Measurements from ENCODE around the gene TBX10.
"Not testable (repeated sequence)": the region's sequence is repeated elsewhere in the genome, so short reads cannot be mapped to it uniquely, and the experiment has no call there.

TBX10 gene

DNA sequence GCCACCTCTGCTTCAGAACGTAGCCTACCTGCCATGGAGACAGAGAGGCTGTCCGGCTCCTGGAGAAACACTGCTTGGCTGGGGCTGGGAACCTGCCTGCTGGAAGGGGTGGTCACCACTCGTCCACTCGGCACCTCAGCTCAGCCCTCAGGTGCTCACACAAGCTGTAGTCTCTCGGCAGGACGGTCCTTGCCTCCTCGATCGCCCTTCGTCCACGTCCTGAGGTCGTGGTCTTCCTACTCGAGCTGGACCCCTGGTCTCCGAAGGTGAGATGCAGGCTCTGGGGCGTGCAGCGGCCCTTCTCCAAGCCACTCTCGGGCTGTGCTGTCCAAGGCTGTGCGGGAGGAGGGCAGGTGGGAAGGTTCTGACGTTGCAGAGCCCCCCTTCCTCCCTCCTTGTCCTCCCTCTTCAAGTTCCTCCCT, at the start of gene TBX10:
Gene TBX10 (minus strand): TSS at position 326 of the 422 bp plus-strand sequence. CDS start 291 bp downstream, at position 35.
- no peaks in the 10 kb centered on the region for H3K4me1 ChIP-seq (ENCODE audit: insufficient read depth, low read length)
- TF ChIP-seq, protein P1, sequence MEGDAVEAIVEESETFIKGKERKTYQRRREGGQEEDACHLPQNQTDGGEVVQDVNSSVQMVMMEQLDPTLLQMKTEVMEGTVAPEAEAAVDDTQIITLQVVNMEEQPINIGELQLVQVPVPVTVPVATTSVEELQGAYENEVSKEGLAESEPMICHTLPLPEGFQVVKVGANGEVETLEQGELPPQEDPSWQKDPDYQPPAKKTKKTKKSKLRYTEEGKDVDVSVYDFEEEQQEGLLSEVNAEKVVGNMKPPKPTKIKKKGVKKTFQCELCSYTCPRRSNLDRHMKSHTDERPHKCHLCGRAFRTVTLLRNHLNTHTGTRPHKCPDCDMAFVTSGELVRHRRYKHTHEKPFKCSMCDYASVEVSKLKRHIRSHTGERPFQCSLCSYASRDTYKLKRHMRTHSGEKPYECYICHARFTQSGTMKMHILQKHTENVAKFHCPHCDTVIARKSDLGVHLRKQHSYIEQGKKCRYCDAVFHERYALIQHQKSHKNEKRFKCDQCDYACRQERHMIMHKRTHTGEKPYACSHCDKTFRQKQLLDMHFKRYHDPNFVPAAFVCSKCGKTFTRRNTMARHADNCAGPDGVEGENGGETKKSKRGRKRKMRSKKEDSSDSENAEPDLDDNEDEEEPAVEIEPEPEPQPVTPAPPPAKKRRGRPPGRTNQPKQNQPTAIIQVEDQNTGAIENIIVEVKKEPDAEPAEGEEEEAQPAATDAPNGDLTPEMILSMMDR (IDR thresholded peaks at IDR 0.05; ENCODE audit: borderline replicate concordance, extremely low read depth, low read length, poor library complexity, severe bottlenecking), result no peak
- TF ChIP-seq EZH2 (IDR thresholded peaks at IDR 0.05; ENCODE audit: borderline replicate concordance, low read depth, low read length, severe bottlenecking), result no peak

DNA sequence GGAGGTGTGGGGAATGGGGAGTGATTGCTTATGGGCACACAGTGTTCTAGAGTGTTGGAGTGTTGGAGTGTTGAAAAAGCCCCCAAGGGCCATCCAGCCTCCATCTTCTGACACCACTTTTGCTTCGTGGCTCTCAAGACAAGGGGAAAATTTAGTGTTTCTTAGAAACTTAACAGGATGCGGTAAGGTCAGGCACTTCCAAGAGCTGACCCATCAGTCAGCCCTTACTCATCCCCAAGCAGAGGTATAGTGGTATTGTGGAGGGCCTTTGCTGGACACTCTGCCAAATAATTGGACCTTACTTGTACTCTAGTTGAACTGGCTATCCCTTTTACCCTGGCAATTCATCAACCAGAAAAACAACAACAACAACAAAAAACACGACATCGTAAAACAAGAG, 49.6 kb upstream of the TBX10 start:
- ATAC-seq (ENCODE audit: insufficient read depth, low read depth) (no peak), DNase-seq (no peak)
- TF ChIP-seq, protein P1 (IDR thresholded peaks at IDR 0.05; ENCODE audit: borderline replicate concordance, extremely low read depth, low read length, poor library complexity, severe bottlenecking), result no peak
- TF ChIP-seq EZH2 (IDR thresholded peaks at IDR 0.05; ENCODE audit: borderline replicate concordance, low read depth, low read length, severe bottlenecking), result no peak

More for the DNA sequence above, at the start of gene TBX10:
- ATAC-seq (ENCODE audit: insufficient read depth, low read depth) (no peak), DNase-seq (no peak)
- H3K9me3 ChIP-seq (ENCODE audit: insufficient read depth, low read length, severe bottlenecking), result no peaks in the 10 kb centered on the region
- H3K79me2 ChIP-seq (ENCODE audit: insufficient read depth, low read length), result no peaks in the 10 kb centered on the region
- H3K27ac ChIP-seq (ENCODE audit: low read length), result no peak within 1 kb of the TSS
- H3K4me3 ChIP-seq (ENCODE audit: low read depth in 1 of 2, low read length in 2 of 2), result no peak within 1 kb of the TSS
- no peak within 1 kb of the TSS for H3K4me2 ChIP-seq (ENCODE audit: insufficient read depth, low read length)
- no peaks in the 10 kb centered on the region for H4K20me1 ChIP-seq (ENCODE audit: insufficient read depth, low read length)
- H3K27me3 ChIP-seq (ENCODE audit: insufficient read depth, low read length, poor library complexity), result no peaks in the 10 kb centered on the region
- no peaks in the 10 kb centered on the region for H3K36me3 ChIP-seq (ENCODE audit: insufficient read depth, low read length)
- H3K9ac ChIP-seq (ENCODE audit: low read depth, low read length), result no peak within 1 kb of the TSS
- H2AFZ ChIP-seq (ENCODE audit: low read depth, low read length), result no peak within 1 kb of the TSS

GRCh38 chr11:67687986-67688385, 48.4 kb upstream of the TBX10 start:
- Histone ChIP-seq H3K9me3 (ENCODE audit: insufficient read depth, low read length, severe bottlenecking) (peaks cover 2% of the 10 kb centered on the region), H3K79me2 (ENCODE audit: insufficient read depth, low read length) (no peaks in the 10 kb centered on the region), H3K4me1 (ENCODE audit: insufficient read depth, low read length) (peaks cover 69% of the 10 kb centered on the region), H3K36me3 (ENCODE audit: insufficient read depth, low read length) (no peaks in the 10 kb centered on the region), H4K20me1 (ENCODE audit: insufficient read depth, low read length) (no peaks in the 10 kb centered on the region), H2AFZ (ENCODE audit: low read depth, low read length) (peak overlapping the region; percentile 46; the same call in 1 of the 2 replicates), H3K9ac (ENCODE audit: low read depth, low read length) (peak overlapping the region; percentile 43; the same call in 1 of the 2 replicates), H3K27ac (ENCODE audit: low read length) (peak overlapping the region; percentile 95), H3K4me2 (ENCODE audit: insufficient read depth, low read length) (peak overlapping the region; percentile 20; the same call in 1 of the 2 replicates), H3K27me3 (ENCODE audit: insufficient read depth, low read length, poor library complexity) (no peaks in the 10 kb centered on the region), H3K4me3 (ENCODE audit: low read depth in 1 of 2, low read length in 2 of 2) (peak overlapping the region in 1 of 2 experiments; percentile 4; a peak in 1 of 4 replicates)
- peak; percentile 21; the same call in 1 of the 3 replicates for ATAC-seq (ENCODE audit: insufficient read depth, low read depth)
- DNase-seq, result peak; percentile 52
- TF ChIP-seq, protein P1 (IDR thresholded peaks at IDR 0.05; ENCODE audit: borderline replicate concordance, extremely low read depth, low read length, poor library complexity, severe bottlenecking), result no peak
- TF ChIP-seq EZH2 (IDR thresholded peaks at IDR 0.05; ENCODE audit: borderline replicate concordance, low read depth, low read length, severe bottlenecking), result no peak

More for the DNA sequence above, 49.6 kb upstream of the TBX10 start:
- peak overlapping the region; percentile 73 for H3K27ac ChIP-seq (ENCODE audit: low read length)
- H4K20me1 ChIP-seq (ENCODE audit: insufficient read depth, low read length), result no peaks in the 10 kb centered on the region
- H3K36me3 ChIP-seq (ENCODE audit: insufficient read depth, low read length), result no peaks in the 10 kb centered on the region
- no peak overlapping the region for H3K9ac ChIP-seq (ENCODE audit: low read depth, low read length)
- 0 out of 2 replicates have a peak overlapping the region, but pooled peaks have one; percentile 6 for H2AFZ ChIP-seq (ENCODE audit: low read depth, low read length)
- H3K27me3 ChIP-seq (ENCODE audit: insufficient read depth, low read length, poor library complexity), result no peaks in the 10 kb centered on the region
- no peak overlapping the region for H3K4me3 ChIP-seq (ENCODE audit: low read depth in 1 of 2, low read length in 2 of 2)
- H3K4me1 ChIP-seq (ENCODE audit: insufficient read depth, low read length), result peaks cover 58% of the 10 kb centered on the region
- H3K79me2 ChIP-seq (ENCODE audit: insufficient read depth, low read length), result no peaks in the 10 kb centered on the region
- H3K9me3 ChIP-seq (ENCODE audit: insufficient read depth, low read length, severe bottlenecking), result no peaks in the 10 kb centered on the region
- H3K4me2 ChIP-seq (ENCODE audit: insufficient read depth, low read length), result no peak overlapping the region

- Histone ChIP-seq H3K4me2 (ENCODE audit: insufficient read depth, low read length) (peak overlapping the region; percentile 56), H2AFZ (ENCODE audit: low read depth, low read length) (peak overlapping the region; percentile 33), H3K9ac (ENCODE audit: low read depth, low read length) (peak overlapping the region; percentile 62), H3K27ac (ENCODE audit: low read length) (peak overlapping the region; percentile 95), H3K4me3 (ENCODE audit: low read depth in 1 of 2, low read length in 2 of 2) (peak overlapping the region in 1 of 2 experiments; percentile 33; a peak in 2 of 4 replicates), H3K9me3 (ENCODE audit: insufficient read depth, low read length, severe bottlenecking) (peaks cover 14% of the 10 kb centered on the region), H3K4me1 (ENCODE audit: insufficient read depth, low read length) (peaks cover 83% of the 10 kb centered on the region)
- ATAC-seq (ENCODE audit: insufficient read depth, low read depth) (peak; percentile 77), DNase-seq (peak; percentile 73)
- not testable (repeated sequence) for H3K36me3 ChIP-seq (ENCODE audit: insufficient read depth, low read length); H3K27me3 ChIP-seq (ENCODE audit: insufficient read depth, low read length, poor library complexity); H4K20me1 ChIP-seq (ENCODE audit: insufficient read depth, low read length); H3K79me2 ChIP-seq (ENCODE audit: insufficient read depth, low read length)
These were observed 46.2 kb upstream of the TBX10 start for GRCh38 chr11:67685641-67686332.

DNA sequence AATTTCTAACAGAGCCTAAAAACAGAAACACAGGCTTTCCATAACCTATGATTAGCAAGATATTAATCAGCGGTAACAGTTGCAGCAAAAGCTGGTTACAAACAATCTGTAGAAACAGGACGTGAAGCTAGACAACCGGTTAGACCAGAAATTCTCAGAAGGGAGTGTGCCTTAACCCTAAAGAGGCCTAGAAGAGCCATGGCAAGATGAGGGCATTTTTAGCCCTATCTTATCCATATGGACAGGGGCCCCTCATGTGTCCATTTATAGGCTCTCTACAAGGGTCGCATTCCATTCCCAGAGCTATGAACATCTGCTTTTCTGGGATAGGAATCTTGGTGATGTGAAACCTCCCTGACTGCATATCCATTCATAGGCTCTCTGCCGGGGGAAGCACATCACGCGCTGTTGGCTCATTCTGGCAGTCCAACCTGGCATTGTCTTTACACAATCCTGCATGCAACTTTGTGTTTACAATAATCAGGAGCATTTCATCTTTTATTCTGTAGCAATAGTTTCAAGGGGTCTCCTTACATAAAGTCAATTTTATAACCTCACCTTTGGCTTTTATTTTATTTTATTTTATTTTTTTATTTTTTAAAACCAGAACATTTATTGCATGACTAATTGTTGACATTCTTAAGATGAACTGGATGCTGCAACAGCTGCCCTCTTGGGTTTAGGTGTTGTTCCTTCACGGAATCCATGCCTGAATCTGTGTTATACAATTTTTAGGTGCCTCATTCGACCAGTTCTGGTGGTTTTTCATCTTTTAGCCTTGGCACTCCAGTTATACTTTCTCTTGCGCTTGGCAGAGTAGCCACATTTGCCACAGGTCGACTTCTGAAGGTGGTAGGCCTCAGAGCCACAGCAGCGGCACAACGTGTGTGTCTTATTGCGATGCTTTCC, 42.8 kb upstream of the TBX10 start:
- H4K20me1 ChIP-seq (ENCODE audit: insufficient read depth, low read length); H3K27me3 ChIP-seq (ENCODE audit: insufficient read depth, low read length, poor library complexity); H3K36me3 ChIP-seq (ENCODE audit: insufficient read depth, low read length); H2AFZ ChIP-seq (ENCODE audit: low read depth, low read length); H3K79me2 ChIP-seq (ENCODE audit: insufficient read depth, low read length); H3K4me2 ChIP-seq (ENCODE audit: insufficient read depth, low read length); H3K4me3 ChIP-seq (ENCODE audit: low read depth in 1 of 2, low read length in 2 of 2); ATAC-seq (ENCODE audit: insufficient read depth, low read depth); DNase-seq: not testable (repeated sequence)
- H3K9me3 ChIP-seq (ENCODE audit: insufficient read depth, low read length, severe bottlenecking), result peaks cover 22% of the 10 kb centered on the region
- H3K4me1 ChIP-seq (ENCODE audit: insufficient read depth, low read length), result peaks cover 69% of the 10 kb centered on the region
- peak overlapping the region; percentile 95 for H3K27ac ChIP-seq (ENCODE audit: low read length)
- peak overlapping the region; percentile 62; the same call in 1 of the 2 replicates for H3K9ac ChIP-seq (ENCODE audit: low read depth, low read length)

Data from DND-41 (cell line).